ENCODE data around the gene AHDC1. TPM values are rescaled to one million over a fixed set of nuclear protein-coding genes. Genes with fewer than 3 reads are reported as not detected.

The AHDC1 gene
- total and polyA plus RNA-seq, 2 donors (not counting 1 experiment from before 2014, with no cell fraction given): 4.2 to 6.9 TPM

- Histone ChIP-seq H4K20me1 (ENCODE audit: control insufficient read depth, extremely low read depth, insufficient read depth, low read length) (no peaks in the 10 kb centered on the region), H3K9ac (ENCODE audit: insufficient read depth, low read length) (peak within 1 kb of the TSS; percentile 46), H3K4me3 (replicated peaks in 1 of 4; ENCODE audit: control extremely low read depth in 1 of 4, insufficient read depth in 1 of 4, low read depth in 3 of 4, low read length in 4 of 4) (peak within 1 kb of the TSS in 1 of 4 experiments; percentile 44), H2AFZ (ENCODE audit: low read length) (peak within 1 kb of the TSS; percentile 17), H3K36me3 (ENCODE audit: control insufficient read depth, insufficient read depth, low read length) (no peaks in the 10 kb centered on the region), H3K79me2 (ENCODE audit: control insufficient read depth, insufficient read depth, low read length) (no peaks in the 10 kb centered on the region), H3K4me1 (ENCODE audit: control insufficient read depth, extremely low read depth, insufficient read depth, low read length) (no peaks in the 10 kb centered on the region), H3K9me3 (ENCODE audit: control insufficient read depth, insufficient read depth, low read depth, low read length) (no peaks in the 10 kb centered on the region), H3K4me2 (ENCODE audit: extremely low read depth, insufficient read depth, low read length) (peak within 1 kb of the TSS; percentile 25), H3K27me3 (ENCODE audit: control insufficient read depth, insufficient read depth, low read length) (peaks cover 21% of the 10 kb centered on the region), H3K27ac (ENCODE audit: insufficient read depth, low read length) (no peak within 1 kb of the TSS)
- no peak for DNase-seq (ENCODE audit: low read depth in 2 of 2)
- TF ChIP-seq CTCF (conservative IDR thresholded peaks at IDR 0.05 in 1 of 2, IDR thresholded peaks at IDR 0.05 in 1 of 2; ENCODE audit: low read depth in 1 of 2, low read length in 2 of 2) (no peak), EZH2 (IDR thresholded peaks at IDR 0.05; ENCODE audit: low read length, missing control alignments) (no peak)
Measured at GRCh38 chr1:27634985-27635367, 31.0 kb upstream of the AHDC1 start, which contains the start of gene FGR. FGR (minus strand) TSS chr1:27635185; CDS start chr1:27623916, 11,269 bp downstream.

- peak overlapping the region; percentile 25 for H3K4me2 ChIP-seq (ENCODE audit: extremely low read depth, insufficient read depth, low read length)
- H3K4me1 ChIP-seq (ENCODE audit: control insufficient read depth, extremely low read depth, insufficient read depth, low read length): no peaks in the 10 kb centered on the region
- H3K9ac ChIP-seq (ENCODE audit: insufficient read depth, low read length): peak overlapping the region; percentile 46
- H3K9me3 ChIP-seq (ENCODE audit: control insufficient read depth, insufficient read depth, low read depth, low read length): no peaks in the 10 kb centered on the region
- peak in 1 of 2 donors; percentile 11 for DNase-seq (ENCODE audit: low read depth in 2 of 2)
- H4K20me1 ChIP-seq (ENCODE audit: control insufficient read depth, extremely low read depth, insufficient read depth, low read length): no peaks in the 10 kb centered on the region
- peaks cover 25% of the 10 kb centered on the region for H3K27me3 ChIP-seq (ENCODE audit: control insufficient read depth, insufficient read depth, low read length)
- TF ChIP-seq EZH2 (IDR thresholded peaks at IDR 0.05; ENCODE audit: low read length, missing control alignments): peak; percentile 93
- no peak for TF ChIP-seq CTCF (conservative IDR thresholded peaks at IDR 0.05 in 1 of 2, IDR thresholded peaks at IDR 0.05 in 1 of 2; ENCODE audit: low read depth in 1 of 2, low read length in 2 of 2)
- no peaks in the 10 kb centered on the region for H3K79me2 ChIP-seq (ENCODE audit: control insufficient read depth, insufficient read depth, low read length)
- H3K36me3 ChIP-seq (ENCODE audit: control insufficient read depth, insufficient read depth, low read length): no peaks in the 10 kb centered on the region
- H3K27ac ChIP-seq (ENCODE audit: insufficient read depth, low read length): no peak overlapping the region
- H2AFZ ChIP-seq (ENCODE audit: low read length): peak overlapping the region; percentile 17
- peak overlapping the region in 1 of 4 experiments; percentile 44 for H3K4me3 ChIP-seq (replicated peaks in 1 of 4; ENCODE audit: control extremely low read depth in 1 of 4, insufficient read depth in 1 of 4, low read depth in 3 of 4, low read length in 4 of 4)
Measured at GRCh38 chr1:27634177-27634984, 30.4 kb upstream of the AHDC1 start.

- peak overlapping the region; percentile 25 for H3K4me2 ChIP-seq (ENCODE audit: extremely low read depth, insufficient read depth, low read length)
- no peaks in the 10 kb centered on the region for H3K4me1 ChIP-seq (ENCODE audit: control insufficient read depth, extremely low read depth, insufficient read depth, low read length)
- H3K27me3 ChIP-seq (ENCODE audit: control insufficient read depth, insufficient read depth, low read length): peaks cover 28% of the 10 kb centered on the region
- TF ChIP-seq CTCF (conservative IDR thresholded peaks at IDR 0.05 in 1 of 2, IDR thresholded peaks at IDR 0.05 in 1 of 2; ENCODE audit: low read depth in 1 of 2, low read length in 2 of 2) (no peak), EZH2 (IDR thresholded peaks at IDR 0.05; ENCODE audit: low read length, missing control alignments) (no peak)
- no peak for DNase-seq (ENCODE audit: low read depth in 2 of 2)
- H2AFZ ChIP-seq (ENCODE audit: low read length): no peak overlapping the region
- peak overlapping the region; percentile 46 for H3K9ac ChIP-seq (ENCODE audit: insufficient read depth, low read length)
- no peaks in the 10 kb centered on the region for H3K36me3 ChIP-seq (ENCODE audit: control insufficient read depth, insufficient read depth, low read length)
- H3K79me2 ChIP-seq (ENCODE audit: control insufficient read depth, insufficient read depth, low read length): no peaks in the 10 kb centered on the region
- no peak overlapping the region for H3K27ac ChIP-seq (ENCODE audit: insufficient read depth, low read length)
- H3K4me3 ChIP-seq (replicated peaks in 1 of 4; ENCODE audit: control extremely low read depth in 1 of 4, insufficient read depth in 1 of 4, low read depth in 3 of 4, low read length in 4 of 4): peak overlapping the region in 1 of 4 experiments; percentile 44
- H4K20me1 ChIP-seq (ENCODE audit: control insufficient read depth, extremely low read depth, insufficient read depth, low read length): no peaks in the 10 kb centered on the region
- H3K9me3 ChIP-seq (ENCODE audit: control insufficient read depth, insufficient read depth, low read depth, low read length): no peaks in the 10 kb centered on the region
Measured at GRCh38 chr1:27633640-27634176, 29.8 kb upstream of the AHDC1 start.

All from fibroblast of lung (primary cell).